BE2C (cell line): ENCODE results near the gene ZKSCAN3.
A peak's percentile ranks its signal among the peaks of the same experiment; 100 is the strongest.

ENCODE experiments used
- DNase-seq: peaks from one replicate; pipeline ENCODE4 v3.0.0-alpha.2; 2020
- H3K27me3 ChIP-seq: fragments of 250-450 bp; sonication (Bioruptor Pico); 2 replicates; pipeline ENCODE4 v1.5.1; 2020; ENCODE audit warnings: mild to moderate bottlenecking
- H3K36me3 ChIP-seq: fragments of 250-450 bp; sonication (Bioruptor Pico); 2 replicates; pipeline ENCODE4 v1.5.1; 2020; ENCODE audit warnings: mild to moderate bottlenecking
- H3K4me1 ChIP-seq: fragments of 250-450 bp; sonication (Bioruptor Pico); 2 replicates; pipeline ENCODE4 v1.5.1; 2020
- H3K4me3 ChIP-seq: 2 replicates; pipeline ENCODE4 v1.5.1; 2011; ENCODE audit warnings: low read depth, low read length
- H3K9me3 ChIP-seq: fragments of 250-450 bp; sonication (Bioruptor Pico); 2 replicates; pipeline ENCODE4 v1.5.1; 2020
- CTCF ChIP-seq: IDR thresholded peaks from 2 replicates; pipeline ENCODE4 v1.5.1; 2012; ENCODE audit warnings: mild to moderate bottlenecking, low read depth, low read length

ZKSCAN3 gene

DNA sequence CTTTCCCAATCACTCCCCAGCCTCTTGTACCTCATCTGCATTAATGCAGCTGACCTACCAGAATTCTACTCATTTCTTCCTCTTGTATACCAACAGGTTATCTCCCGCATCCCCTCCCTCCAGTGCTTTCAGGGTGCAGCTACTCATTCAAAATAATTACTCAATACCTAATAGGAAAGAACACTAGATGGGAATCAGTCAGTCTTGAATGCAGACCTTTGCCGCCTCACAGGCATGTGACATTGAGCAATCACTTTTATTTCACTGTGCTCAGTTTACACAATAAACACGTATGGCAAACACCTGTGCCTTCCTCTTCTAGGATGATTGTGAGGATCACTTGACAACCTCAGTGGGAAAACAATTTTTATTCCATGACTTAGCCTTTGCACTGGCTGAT, 27.1 kb upstream of the ZKSCAN3 start:
- Histone ChIP-seq H3K4me3 (no peak overlapping the region), H3K9me3 (peaks cover 6% of the 10 kb centered on the region; the same call in 1 of the 2 replicates), H3K36me3 (no peaks in the 10 kb centered on the region), H3K4me1 (no peaks in the 10 kb centered on the region), H3K27me3 (no peaks in the 10 kb centered on the region)
- no peak for DNase-seq
- no peak for TF ChIP-seq CTCF

DNA sequence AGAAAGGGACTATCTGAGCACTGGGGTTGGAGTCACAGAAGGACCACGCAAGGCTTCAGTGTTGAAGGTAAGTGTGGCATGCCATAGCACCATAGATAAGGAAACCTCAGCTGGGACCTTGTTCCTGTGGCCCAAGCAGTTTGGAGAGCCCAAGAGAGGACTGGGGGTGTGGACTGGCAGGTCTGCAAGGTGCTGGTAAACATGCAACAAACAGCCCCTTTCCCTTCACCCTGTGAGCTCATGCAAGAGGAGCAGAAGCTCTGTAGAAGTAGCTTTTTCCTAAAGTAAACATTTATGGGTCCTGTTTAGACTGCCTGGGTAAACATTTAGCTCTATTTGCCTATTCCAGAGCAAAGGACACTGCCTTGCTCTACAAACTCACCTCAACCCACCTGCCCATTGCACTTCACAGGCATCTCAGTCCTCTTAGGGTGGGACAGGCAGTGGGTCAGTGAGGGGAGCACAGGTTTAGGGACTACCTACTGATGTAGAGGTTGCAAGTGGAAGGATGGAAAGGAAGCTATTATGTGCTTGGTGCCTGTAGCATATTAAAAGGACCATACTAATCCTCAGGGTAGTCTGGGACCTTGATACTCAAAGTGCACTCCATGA, 25.8 kb upstream of the ZKSCAN3 start:
- H3K4me1 ChIP-seq = no peaks in the 10 kb centered on the region
- H3K4me3 ChIP-seq = no peak overlapping the region
- TF ChIP-seq CTCF = no peak

GRCh38 chr6:28326371-28326948, 23.3 kb upstream of the ZKSCAN3 start:
- H3K36me3 ChIP-seq = no peaks in the 10 kb centered on the region
- H3K9me3 ChIP-seq = peaks cover 6% of the 10 kb centered on the region; the same call in 1 of the 2 replicates
- H3K4me1 ChIP-seq = peaks cover 6% of the 10 kb centered on the region; the same call in 1 of the 2 replicates
- DNase-seq = no peak
- no peak for TF ChIP-seq CTCF
- H3K27me3 ChIP-seq = no peaks in the 10 kb centered on the region
- no peak overlapping the region for H3K4me3 ChIP-seq

More for the DNA sequence above, 25.8 kb upstream of the ZKSCAN3 start:
- Histone ChIP-seq H3K27me3 (no peaks in the 10 kb centered on the region), H3K9me3 (peaks cover 6% of the 10 kb centered on the region; the same call in 1 of the 2 replicates), H3K36me3 (no peaks in the 10 kb centered on the region)
- DNase-seq = no peak

GRCh38 chr6:28330041-28330440, 19.7 kb upstream of the ZKSCAN3 start:
- no peak overlapping the region for H3K4me3 ChIP-seq
- 0 out of 2 replicates have a peak, but pooled peaks cover 4% of the 10 kb centered on the region for H3K9me3 ChIP-seq
- no peak for TF ChIP-seq CTCF
- no peaks in the 10 kb centered on the region for H3K36me3 ChIP-seq
- H3K27me3 ChIP-seq = no peaks in the 10 kb centered on the region
- H3K4me1 ChIP-seq = peaks cover 8% of the 10 kb centered on the region
- peak; percentile 61 for DNase-seq

DNA sequence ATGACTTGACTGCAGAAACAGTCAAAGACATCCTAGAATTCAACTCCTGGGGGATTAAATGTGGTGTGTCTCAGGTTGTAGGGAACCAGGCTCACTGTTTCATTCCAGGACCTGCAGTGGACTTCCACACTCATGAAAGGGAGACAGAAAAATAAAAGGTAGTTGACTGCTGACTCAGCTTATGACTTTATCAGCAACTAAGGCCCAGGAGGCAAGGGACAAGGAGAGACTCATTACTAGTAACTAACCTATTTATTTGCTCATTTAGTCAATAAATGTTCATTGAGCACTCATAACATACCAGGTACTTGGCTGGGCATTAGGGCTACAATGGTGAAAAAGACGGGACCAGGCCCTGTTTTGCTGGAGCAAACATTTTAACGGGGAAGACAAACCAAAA, 16.7 kb upstream of the ZKSCAN3 start:
- Histone ChIP-seq H3K4me1 (peaks cover 9% of the 10 kb centered on the region), H3K27me3 (no peaks in the 10 kb centered on the region), H3K9me3 (no peaks in the 10 kb centered on the region), H3K4me3 (no peak overlapping the region), H3K36me3 (no peaks in the 10 kb centered on the region)
- TF ChIP-seq CTCF = no peak
- DNase-seq = no peak

- no peak for TF ChIP-seq CTCF
- Histone ChIP-seq H3K9me3 (no peaks in the 10 kb centered on the region), H3K27me3 (no peaks in the 10 kb centered on the region), H3K4me1 (peaks cover 9% of the 10 kb centered on the region), H3K36me3 (no peaks in the 10 kb centered on the region), H3K4me3 (no peak overlapping the region)
- no peak for DNase-seq
Observed at GRCh38 chr6:28333599-28334018, 16.1 kb upstream of the ZKSCAN3 start.
